ENCODE data around the gene SH2D3A.
A peak's percentile ranks its signal among the peaks of the same experiment; 100 is the strongest.
"Not testable (repeated sequence)": the region's sequence is repeated elsewhere in the genome, so short reads cannot be mapped to it uniquely, and the experiment has no call there.

Gene SH2D3A

GRCh38 chr19:6754653-6755463 is 12.4 kb downstream of the SH2D3A start:
- no peak for DNase-seq

GRCh38 chr19:6754136-6754535 is 13.1 kb downstream of the SH2D3A start:
- DNase-seq, result no peak

GRCh38 chr19:6753178-6754031 is 13.8 kb downstream of the SH2D3A start:
- no peak for DNase-seq

DNA sequence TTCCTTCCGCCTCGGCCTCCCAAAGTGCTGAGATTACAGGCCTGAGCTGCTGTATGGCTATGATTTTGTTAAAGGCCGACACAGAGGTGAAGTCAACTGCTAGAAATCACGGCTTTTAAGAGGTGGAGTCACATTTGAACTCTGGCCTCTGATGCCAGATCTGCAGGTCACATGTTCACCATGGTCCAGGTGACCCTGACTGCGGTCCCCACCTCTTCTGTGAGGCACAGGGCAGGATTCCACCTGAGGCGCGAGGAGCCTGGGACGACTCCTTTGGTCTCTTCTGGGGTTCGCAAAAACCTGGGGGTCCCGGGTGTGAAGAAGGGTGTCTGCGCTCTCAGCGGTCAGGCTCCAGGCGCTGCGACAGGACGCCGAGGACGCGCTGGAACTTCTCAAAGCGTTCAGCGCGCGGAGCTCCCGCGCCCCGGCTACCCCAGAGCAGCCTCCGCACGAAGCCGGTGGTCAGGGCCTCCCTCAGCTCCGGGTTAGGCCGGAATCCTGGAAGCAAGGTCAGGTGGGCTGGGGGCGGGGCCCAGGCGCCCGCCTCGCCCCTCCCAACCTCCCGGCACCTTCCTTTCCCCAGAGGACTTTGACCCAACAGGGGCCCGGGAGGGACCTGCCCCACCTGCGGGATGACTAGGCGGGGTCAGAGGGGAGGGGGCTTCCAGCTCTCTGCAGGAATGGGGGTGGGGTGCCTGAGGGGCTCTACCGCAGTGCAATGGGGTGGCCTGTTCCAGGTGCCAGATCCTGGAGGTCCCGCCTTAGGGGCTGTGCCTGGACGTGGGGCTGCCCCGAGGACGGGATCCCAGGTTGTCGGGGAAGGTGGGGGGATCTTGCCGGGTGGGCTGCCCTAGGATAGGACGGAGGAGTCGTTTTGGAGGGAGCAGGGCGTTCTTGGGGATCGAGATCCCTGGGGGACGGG is 14.7 kb downstream of the SH2D3A start:
- DNase-seq, result no peak

DNA sequence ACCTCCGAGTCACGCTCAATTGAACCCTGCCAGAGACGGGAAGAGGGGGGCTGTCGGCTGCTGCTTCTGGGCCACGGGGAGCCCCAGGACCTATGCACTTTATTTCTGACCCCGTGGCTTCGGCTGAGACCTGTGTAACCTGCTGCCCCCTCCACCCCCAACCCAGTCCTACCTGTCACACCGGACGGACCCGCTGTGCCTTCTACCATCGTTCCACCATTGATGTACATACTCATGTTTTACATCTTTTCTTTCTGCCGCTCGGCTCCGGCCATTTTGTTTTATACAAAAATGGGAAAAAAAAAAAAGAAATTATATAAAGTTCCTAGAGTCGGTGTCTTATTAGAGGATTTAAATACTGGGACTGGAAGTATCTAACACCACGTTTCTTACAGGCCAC is 16.0 kb downstream of the SH2D3A start:
- no peak for DNase-seq

DNA sequence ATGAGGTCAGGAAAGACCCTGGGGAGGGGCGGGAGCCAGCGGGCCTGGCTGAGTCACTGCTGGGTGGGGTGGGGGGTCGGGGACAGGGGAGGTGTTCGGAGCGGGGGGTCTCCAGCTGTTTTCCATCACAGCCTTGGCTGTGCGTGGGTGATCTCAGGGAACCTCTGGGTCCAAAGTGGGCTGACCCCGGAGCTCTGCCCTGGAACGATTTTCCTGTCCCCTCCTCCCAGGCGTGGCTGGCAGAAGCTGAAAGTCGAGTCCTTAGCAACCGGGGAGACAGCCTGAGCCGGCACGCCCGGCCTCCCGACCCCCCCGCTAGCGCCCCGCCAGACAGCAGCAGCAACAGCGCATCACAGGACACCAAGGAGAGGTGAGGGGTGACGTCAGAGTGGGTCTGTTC is 17.2 kb downstream of the SH2D3A start:
- no peak for DNase-seq

- DNase-seq, result not testable (repeated sequence)
Measured at GRCh38 chr19:6748543-6748942, 18.7 kb downstream of the SH2D3A start.

DNA sequence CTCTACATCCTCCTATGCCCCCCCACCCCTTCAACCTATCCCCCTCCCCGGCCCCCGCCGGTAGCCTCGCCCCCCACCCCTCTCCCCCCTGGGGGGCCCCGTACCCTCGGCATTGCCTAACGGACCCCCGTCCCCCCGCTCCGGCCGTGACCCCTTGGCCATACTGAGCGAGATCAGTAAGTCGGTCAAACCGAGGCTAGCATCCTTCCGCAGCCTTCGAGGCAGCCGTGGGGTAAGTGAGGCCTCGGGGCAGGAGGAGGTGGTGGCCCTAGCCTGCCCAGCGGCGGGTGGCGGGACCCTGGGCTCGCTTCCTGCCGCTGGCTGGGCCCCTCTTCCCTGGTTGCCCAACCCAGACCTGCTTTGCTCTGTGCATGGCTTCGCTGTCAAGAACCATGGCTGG is 21.3 kb downstream of the SH2D3A start:
- no peak for DNase-seq

- no peak for DNase-seq
Measured at GRCh38 chr19:6744381-6745301, 22.6 kb downstream of the SH2D3A start.

GRCh38 chr19:6743714-6744380 is 23.4 kb downstream of the SH2D3A start:
- no peak for DNase-seq

DNA sequence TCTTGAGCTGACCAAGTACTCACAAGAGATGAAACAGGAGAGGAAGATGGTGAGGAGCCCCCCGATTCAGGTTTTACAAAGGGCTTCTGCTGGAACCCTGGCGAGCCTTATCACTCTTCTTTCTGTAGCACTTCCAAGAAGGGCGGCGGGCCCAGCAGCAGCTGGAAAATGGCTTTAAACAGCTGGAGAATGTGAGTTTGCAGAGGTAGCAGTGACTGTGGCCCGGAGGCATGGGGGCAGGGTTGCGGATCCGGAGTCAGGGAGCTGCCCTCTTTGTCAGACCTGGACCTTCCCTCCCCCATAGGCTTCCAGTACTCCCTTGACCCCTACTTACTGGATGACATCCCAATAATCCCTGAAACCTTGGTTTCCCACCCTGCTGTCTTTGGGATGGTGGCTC is 24.2 kb downstream of the SH2D3A start:
- no peak for DNase-seq

- peak in 1 of 2 experiments; percentile 22 for DNase-seq
Measured at GRCh38 chr19:6740589-6741343, 26.5 kb downstream of the SH2D3A start.

- DNase-seq, result no peak
Measured at GRCh38 chr19:6739883-6740588, 27.2 kb downstream of the SH2D3A start.

- DNase-seq, result peak; percentile 50 to 58
Measured at GRCh38 chr19:6739390-6739882, 27.8 kb downstream of the SH2D3A start, which contains the start of gene TRIP10. TSS of gene TRIP10 (plus strand) at chr19:6739680. CDS start at chr19:6739762, 82 bp downstream.

DNA sequence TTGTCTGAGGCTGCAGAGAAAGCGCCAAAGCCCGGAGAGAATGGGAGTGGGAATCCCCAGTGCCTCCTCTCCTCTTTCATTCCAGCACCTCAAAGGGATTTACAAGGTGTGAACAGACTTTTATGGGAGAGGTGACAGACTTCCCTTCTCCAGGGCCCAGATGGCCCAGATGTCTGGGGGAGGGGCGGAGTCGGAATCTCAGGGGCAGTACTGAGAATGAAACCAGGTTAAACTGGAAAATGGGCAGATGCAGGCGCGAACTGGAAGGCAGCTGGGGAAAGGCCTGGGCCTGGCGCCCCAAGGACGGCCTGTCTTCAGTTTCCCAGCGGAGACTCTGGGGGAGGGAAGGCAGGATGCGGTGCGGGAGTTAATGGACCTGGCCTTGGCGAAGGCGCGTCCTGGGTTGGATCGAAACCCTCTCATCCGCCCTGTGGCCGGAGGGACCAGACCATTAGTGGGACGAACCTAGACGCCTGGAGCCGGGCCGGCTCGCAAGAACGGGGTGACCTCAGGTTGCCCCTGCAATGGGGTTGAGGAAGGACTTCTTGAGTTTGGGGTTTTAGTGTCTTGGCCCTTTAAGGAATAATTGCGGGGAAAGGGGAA is 28.3 kb downstream of the SH2D3A start:
- peak in 1 of 2 experiments; percentile 39 for DNase-seq

GRCh38 chr19:6737873-6738786 is 29.1 kb downstream of the SH2D3A start:
- peak; percentile 85 to 100 for DNase-seq

DNA sequence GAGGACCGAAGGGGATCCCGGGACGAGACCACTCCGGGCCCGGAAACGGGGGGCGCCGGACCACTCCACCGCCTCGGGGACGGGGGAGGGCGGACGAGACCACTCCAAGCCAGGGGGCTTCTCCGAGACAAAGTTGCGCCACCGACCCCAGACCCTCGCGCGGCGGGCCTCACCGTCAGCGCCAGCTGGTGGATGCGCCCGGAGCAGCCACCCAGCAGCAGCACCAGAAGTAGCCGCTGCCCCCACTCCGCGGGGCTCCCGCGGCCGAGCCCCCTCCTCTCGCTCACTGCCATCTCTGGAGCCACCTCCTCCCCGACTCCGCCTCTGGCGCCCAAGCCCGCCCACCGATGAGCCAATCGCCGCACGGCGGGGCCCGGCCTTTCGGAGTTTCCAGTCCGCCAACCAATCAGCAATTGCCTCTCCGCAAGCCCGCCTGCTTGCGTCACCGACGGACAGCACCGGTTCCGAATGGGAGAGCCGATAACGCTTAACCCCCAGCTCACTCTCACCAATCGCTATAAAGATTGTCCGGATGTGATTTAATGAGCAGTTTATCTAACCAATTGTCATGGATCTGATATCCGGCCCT is 29.9 kb downstream of the SH2D3A start, which contains the start of gene GPR108:
Gene GPR108, minus strand, starts transcription at position 297 of the 589 bp plus-strand sequence. Its CDS starts 4 bp downstream, at position 293.
- DNase-seq, result peak; percentile 99 to 100
